GM18520 (cell line): ENCODE results near the gene LPIN3.

Source experiments
- ATAC-seq: cut with Tn5 transposase; IDR thresholded peaks from one replicate; pipeline ENCODE4 v1.9.1; 2021; ENCODE audit not compliant: unreplicated experiment

LPIN3 gene

GRCh38 chr20:41364967-41365765, 24.5 kb downstream of the LPIN3 start:
- no peak for ATAC-seq

- no peak for ATAC-seq
Measured at GRCh38 chr20:41365777-41366545, 25.3 kb downstream of the LPIN3 start.

GRCh38 chr20:41366546-41367392, 26.1 kb downstream of the LPIN3 start, which contains the start of gene EMILIN3:
EMILIN3 (minus strand) TSS chr20:41366818; CDS start chr20:41366634, 184 bp downstream.
- ATAC-seq = no peak

- ATAC-seq = no peak
Measured at GRCh38 chr20:41367393-41367695, 26.7 kb downstream of the LPIN3 start.

- no peak for ATAC-seq
Measured at GRCh38 chr20:41367956-41368355, 27.3 kb downstream of the LPIN3 start.

- no peak for ATAC-seq
Measured at GRCh38 chr20:41369673-41370072, 29.1 kb downstream of the LPIN3 start.

- no peak for ATAC-seq
Measured at GRCh38 chr20:41370176-41370575, 29.6 kb downstream of the LPIN3 start.

- ATAC-seq = no peak
Measured at GRCh38 chr20:41371371-41371770, 30.8 kb downstream of the LPIN3 start.

GRCh38 chr20:41373251-41373783, 32.7 kb downstream of the LPIN3 start:
- ATAC-seq = no peak

- no peak for ATAC-seq
Measured at GRCh38 chr20:41373931-41374920, 33.6 kb downstream of the LPIN3 start.

- ATAC-seq = no peak
Measured at GRCh38 chr20:41375846-41376245, 35.2 kb downstream of the LPIN3 start.

- ATAC-seq = no peak
Measured at GRCh38 chr20:41376349-41376748, 35.7 kb downstream of the LPIN3 start.

GRCh38 chr20:41377275-41377674, 36.7 kb downstream of the LPIN3 start:
- ATAC-seq = no peak

GRCh38 chr20:41379551-41379950, 38.9 kb downstream of the LPIN3 start:
- ATAC-seq = no peak

- no peak for ATAC-seq
Measured at GRCh38 chr20:41380551-41381193, 40.1 kb downstream of the LPIN3 start.

- ATAC-seq = no peak
Measured at GRCh38 chr20:41382791-41383305, 42.2 kb downstream of the LPIN3 start.

- ATAC-seq = no peak
Measured at GRCh38 chr20:41386502-41387427, 46.1 kb downstream of the LPIN3 start.

GRCh38 chr20:41387444-41387851, 46.8 kb downstream of the LPIN3 start:
- ATAC-seq = no peak
